Osteocyte (in vitro differentiated cells): ENCODE results near the gene AKAP8. TPM values are rescaled to one million over a fixed set of nuclear protein-coding genes. Genes with fewer than 3 reads are reported as not detected.
A peak's percentile ranks its signal among the peaks of the same experiment; 100 is the strongest.

Experiments
- DNase-seq: peaks from one replicate; pipeline ENCODE4 v3.0.0; 2021; ENCODE audit warnings: mixed read lengths; ENCODE audit not compliant: unreplicated experiment; ENCODE audit errors: extremely low spot score
- H3K27ac Mint-ChIP-seq: one replicate; pipeline ENCODE4 v1.8.0; 2021; ENCODE audit warnings: mild to moderate bottlenecking, mixed read lengths; ENCODE audit not compliant: unreplicated experiment
- H3K27me3 Mint-ChIP-seq: one replicate; pipeline ENCODE4 v1.8.0; 2021; ENCODE audit warnings: mixed read lengths; ENCODE audit not compliant: unreplicated experiment
- H3K36me3 Mint-ChIP-seq: one replicate; pipeline ENCODE4 v1.8.0; 2021; ENCODE audit warnings: mixed read lengths; ENCODE audit not compliant: unreplicated experiment
- H3K4me1 Mint-ChIP-seq: one replicate; pipeline ENCODE4 v1.8.0; 2021; ENCODE audit warnings: mixed read lengths; ENCODE audit not compliant: unreplicated experiment
- H3K4me3 Mint-ChIP-seq: one replicate; pipeline ENCODE4 v1.8.0; 2021; ENCODE audit warnings: mild to moderate bottlenecking, moderate library complexity, mixed read lengths; ENCODE audit not compliant: unreplicated experiment
- H3K9me3 Mint-ChIP-seq: one replicate; pipeline ENCODE4 v1.8.0; 2021; ENCODE audit warnings: mixed read lengths; ENCODE audit not compliant: unreplicated experiment
- CTCF ChIP-seq: fragments of 200-600 bp; sonication (generic); IDR thresholded peaks from 2 replicates; pipeline ENCODE4 v1.5.0; 2021; ENCODE audit warnings: antibody characterized with exemption, mild to moderate bottlenecking, moderate library complexity
- total RNA-seq: library from RNA; stranded (reverse); gene quantifications from 2 replicates; pipeline ENCODE4 v1.2.1, GENCODE V29; 2021

AKAP8 gene
- total RNA-seq, 1 donor from 2014 or later: 34.2 TPM

GRCh38 chr19:15379999-15380647, 536 bp upstream of the AKAP8 start:
- no peak for DNase-seq
- no peaks in the 10 kb centered on the region for H3K9me3 Mint-ChIP-seq
- peak overlapping the region; percentile 94 for H3K4me3 Mint-ChIP-seq
- H3K36me3 Mint-ChIP-seq: no peaks in the 10 kb centered on the region
- H3K4me1 Mint-ChIP-seq: peaks cover 32% of the 10 kb centered on the region
- peak overlapping the region; percentile 85 for H3K27ac Mint-ChIP-seq
- peak; percentile 8 for TF ChIP-seq CTCF
- H3K27me3 Mint-ChIP-seq: no peaks in the 10 kb centered on the region

GRCh38 chr19:15378534-15379082, 979 bp downstream of the AKAP8 start:
- Mint-ChIP-seq H3K9me3 (no peaks in the 10 kb centered on the region), H3K4me1 (peaks cover 36% of the 10 kb centered on the region), H3K27ac (peak overlapping the region; percentile 89), H3K36me3 (peaks cover 2% of the 10 kb centered on the region), H3K27me3 (no peaks in the 10 kb centered on the region), H3K4me3 (peak overlapping the region; percentile 94)
- TF ChIP-seq CTCF: no peak
- DNase-seq: no peak

DNA sequence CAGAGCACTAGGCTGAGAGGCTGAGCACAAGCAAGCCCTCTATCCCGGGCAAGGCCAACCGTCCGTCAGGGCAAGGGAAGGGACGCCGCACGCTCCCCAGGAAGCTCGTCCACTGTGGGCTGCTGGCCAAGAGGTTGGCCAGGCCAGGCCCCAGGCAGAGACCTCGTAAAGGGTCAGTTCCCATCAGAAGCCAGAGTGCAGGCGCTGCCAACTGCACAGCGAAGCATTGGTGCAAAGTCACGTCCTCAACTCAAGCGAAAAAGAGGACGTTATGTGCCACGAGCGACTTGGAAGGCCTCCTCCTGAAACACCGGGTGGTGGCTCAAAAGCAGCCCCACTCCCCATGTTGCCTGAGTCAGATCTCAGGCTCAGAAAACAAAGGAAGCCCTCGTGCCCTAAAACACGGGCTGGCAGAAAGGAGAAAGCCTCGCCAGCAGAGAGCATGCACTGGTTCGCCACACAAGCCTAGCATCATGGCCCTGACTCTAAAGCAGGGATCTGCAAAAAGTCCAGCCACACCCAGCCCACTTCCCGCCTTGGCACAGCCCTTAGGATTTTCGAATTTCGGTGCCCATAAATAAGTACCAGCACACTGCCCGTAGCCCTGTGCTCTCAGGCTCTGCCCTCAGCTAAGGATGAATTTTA, 4.7 kb downstream of the AKAP8 start:
- H3K27ac Mint-ChIP-seq: no peak overlapping the region
- no peak for DNase-seq
- H3K36me3 Mint-ChIP-seq: peaks cover 9% of the 10 kb centered on the region
- H3K9me3 Mint-ChIP-seq: no peaks in the 10 kb centered on the region
- TF ChIP-seq CTCF: no peak
- H3K27me3 Mint-ChIP-seq: no peaks in the 10 kb centered on the region
- H3K4me1 Mint-ChIP-seq: peaks cover 23% of the 10 kb centered on the region
- H3K4me3 Mint-ChIP-seq: no peak overlapping the region

DNA sequence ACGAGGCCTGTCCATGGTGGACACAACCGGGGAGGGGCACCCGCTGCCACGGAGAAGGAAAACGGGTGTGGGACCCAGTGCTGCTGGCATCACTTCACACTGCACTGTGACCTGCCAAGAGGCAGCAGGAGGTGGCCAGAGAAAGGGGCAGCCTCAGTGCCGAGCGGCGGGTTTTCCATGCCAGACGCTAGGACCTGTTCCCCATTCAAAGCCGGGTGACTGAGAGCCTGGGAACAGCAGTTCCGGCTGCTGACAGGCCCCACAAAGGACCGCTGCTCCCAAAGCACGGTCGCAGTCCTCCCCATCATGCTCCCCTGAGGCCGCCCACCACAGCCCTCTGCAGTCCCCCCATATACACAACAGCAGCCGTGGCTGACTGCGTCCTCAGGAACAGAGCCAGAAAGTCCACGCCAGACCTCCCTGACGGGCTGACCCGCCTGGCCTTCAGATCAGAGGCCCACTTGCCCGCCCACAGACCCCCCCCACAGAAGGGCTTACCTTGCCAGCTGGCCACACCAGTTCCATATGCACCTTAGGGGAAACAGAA, 5.4 kb downstream of the AKAP8 start:
- no peak overlapping the region for H3K27ac Mint-ChIP-seq
- no peaks in the 10 kb centered on the region for H3K9me3 Mint-ChIP-seq
- no peak for DNase-seq
- no peaks in the 10 kb centered on the region for H3K27me3 Mint-ChIP-seq
- H3K36me3 Mint-ChIP-seq: peaks cover 12% of the 10 kb centered on the region
- no peak overlapping the region for H3K4me3 Mint-ChIP-seq
- TF ChIP-seq CTCF: no peak
- H3K4me1 Mint-ChIP-seq: peaks cover 23% of the 10 kb centered on the region

DNA sequence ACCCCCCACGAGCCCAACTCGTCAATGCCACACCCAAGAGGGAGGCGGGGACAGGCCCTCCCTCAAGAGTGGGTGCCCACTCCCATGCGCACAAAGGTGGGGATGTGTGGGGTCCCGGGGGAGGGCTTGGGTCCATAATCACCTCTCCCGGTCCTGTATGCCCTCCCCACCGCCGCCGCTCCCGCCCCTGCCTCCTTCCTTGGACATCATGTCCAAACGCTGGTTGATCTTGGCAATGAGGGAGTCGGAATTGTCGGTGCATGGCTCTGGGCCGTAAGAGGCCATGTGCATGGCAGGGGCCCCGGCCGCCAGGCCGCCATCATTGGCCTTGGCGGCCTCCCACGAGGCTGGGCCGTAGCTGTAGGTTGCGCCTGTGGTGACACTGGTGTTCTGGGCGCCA, 5.9 kb downstream of the AKAP8 start:
- Mint-ChIP-seq H3K4me3 (no peak overlapping the region), H3K4me1 (peaks cover 23% of the 10 kb centered on the region), H3K27me3 (no peaks in the 10 kb centered on the region), H3K27ac (no peak overlapping the region), H3K36me3 (peaks cover 17% of the 10 kb centered on the region), H3K9me3 (no peaks in the 10 kb centered on the region)
- DNase-seq: no peak
- no peak for TF ChIP-seq CTCF
